Measurements from ENCODE around the gene ZBED1. TPM values are rescaled to one million over a fixed set of nuclear protein-coding genes. Genes with fewer than 3 reads are reported as not detected.

ZBED1 gene
- total and polyA plus RNA-seq, 2 experiments from 2014 or later = 16.1 to 43.8 TPM

DNA sequence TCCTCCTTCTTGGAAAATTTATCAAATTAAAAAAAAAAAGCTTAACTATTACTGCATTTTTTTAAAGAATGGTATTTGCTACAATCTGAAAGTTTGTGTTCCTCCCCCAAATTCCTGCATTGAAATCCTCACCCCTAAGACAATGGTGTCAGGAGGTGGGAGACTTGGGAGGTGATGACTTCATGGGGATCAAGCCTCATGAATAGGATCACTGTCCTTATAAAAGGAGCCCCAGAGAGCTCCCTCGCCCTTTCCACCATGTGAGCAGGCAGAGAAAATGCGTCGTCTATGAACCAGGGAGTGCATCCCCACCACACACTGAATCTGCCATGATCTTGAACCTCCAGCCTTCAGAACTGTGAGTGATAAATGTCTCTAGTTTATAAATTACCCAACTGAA lies 38.0 kb downstream of the ZBED1 start:
- H3K27me3 ChIP-seq (ENCODE audit: insufficient read depth) = no peaks in the 10 kb centered on the region
- H3K36me3 ChIP-seq (ENCODE audit: insufficient read depth) = peaks cover 6% of the 10 kb centered on the region; the same call in 1 of the 2 replicates
- Mint-ChIP-seq H3K27me3 (ENCODE audit: insufficient read depth, low read depth, poor library complexity) (peaks cover 17% of the 10 kb centered on the region), H3K9me3 (peaks cover 58% of the 10 kb centered on the region), H3K36me3 (ENCODE audit: low read depth) (peaks cover 73% of the 10 kb centered on the region), H3K4me1 (peaks cover 20% of the 10 kb centered on the region), H3K27ac (peak overlapping the region; percentile 87; the same call in 1 of the 2 replicates), H3K4me3 (peak overlapping the region; percentile 15; the same call in 2 of the 3 replicates)
- H3K4me1 ChIP-seq (ENCODE audit: insufficient read depth) = peaks cover 3% of the 10 kb centered on the region; the same call in 1 of the 2 replicates
- H2AFZ ChIP-seq = no peak overlapping the region
- H3F3A ChIP-seq (replicated peaks; ENCODE audit: low read depth) = 0 out of 2 replicates have a peak, but pooled peaks cover 11% of the 10 kb centered on the region
- peak; percentile 74 for DNase-seq (ENCODE audit: low spot score)
- TF ChIP-seq EZH2 (IDR thresholded peaks at IDR 0.05; ENCODE audit: low read depth, unreplicated experiment) (no peak), JUNB (IDR thresholded peaks at IDR 0.05; ENCODE audit: unreplicated experiment) (peak; percentile 14)
- H3K9me2 ChIP-seq (ENCODE audit: insufficient read depth) = no peaks in the 10 kb centered on the region
- peak; percentile 85 for ATAC-seq
- no peak overlapping the region for H3K4me2 ChIP-seq
- H3K79me2 ChIP-seq (replicated peaks; ENCODE audit: insufficient read depth) = peaks cover 88% of the 10 kb centered on the region
- H4K20me1 ChIP-seq (replicated peaks; ENCODE audit: insufficient read depth) = no peaks in the 10 kb centered on the region
- H3K4me3 ChIP-seq = no peak overlapping the region
- no peak overlapping the region; the same call in 1 of the 2 replicates for H3K27ac ChIP-seq (ENCODE audit: low read depth)

DNA sequence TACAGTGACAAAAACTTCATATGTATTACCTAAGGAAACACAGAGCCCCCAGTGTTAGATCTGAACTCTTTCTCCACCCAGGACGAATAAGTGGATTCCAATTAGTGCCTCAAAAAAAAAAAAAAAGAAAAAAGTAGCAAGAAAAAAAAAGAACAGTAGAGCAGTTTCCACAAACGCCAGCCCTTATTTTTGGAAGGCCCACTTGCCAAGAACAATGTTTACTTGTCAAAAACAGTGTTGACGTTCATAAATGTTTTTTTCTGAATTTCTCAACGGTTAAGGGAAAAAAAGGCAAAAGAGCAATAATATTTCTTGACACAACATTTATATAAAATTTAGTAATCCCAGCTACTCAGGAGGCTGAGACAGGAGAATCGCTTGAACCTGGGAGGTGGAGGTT lies 38.7 kb downstream of the ZBED1 start:
- H3K4me1 ChIP-seq (ENCODE audit: insufficient read depth) = peaks cover 3% of the 10 kb centered on the region; the same call in 1 of the 2 replicates
- 0 out of 2 replicates have a peak overlapping the region, but pooled peaks have one; percentile 10 for H3K4me2 ChIP-seq
- Mint-ChIP-seq H3K9me3 (peaks cover 58% of the 10 kb centered on the region), H3K4me3 (no peak overlapping the region; the same call in 2 of the 3 replicates), H3K36me3 (ENCODE audit: low read depth) (peaks cover 74% of the 10 kb centered on the region), H3K27ac (peak overlapping the region; percentile 87), H3K4me1 (peaks cover 20% of the 10 kb centered on the region), H3K27me3 (ENCODE audit: insufficient read depth, low read depth, poor library complexity) (peaks cover 19% of the 10 kb centered on the region)
- 0 out of 2 replicates have a peak, but pooled peaks cover 11% of the 10 kb centered on the region for H3F3A ChIP-seq (replicated peaks; ENCODE audit: low read depth)
- H3K9me2 ChIP-seq (ENCODE audit: insufficient read depth) = no peaks in the 10 kb centered on the region
- DNase-seq (ENCODE audit: low spot score) = no peak
- H3K27ac ChIP-seq (ENCODE audit: low read depth) = peak overlapping the region; percentile 82
- H2AFZ ChIP-seq = no peak overlapping the region
- peaks cover 86% of the 10 kb centered on the region for H3K79me2 ChIP-seq (replicated peaks; ENCODE audit: insufficient read depth)
- no peaks in the 10 kb centered on the region for H3K27me3 ChIP-seq (ENCODE audit: insufficient read depth)
- peaks cover 6% of the 10 kb centered on the region; the same call in 1 of the 2 replicates for H3K36me3 ChIP-seq (ENCODE audit: insufficient read depth)
- ATAC-seq = no peak
- H3K4me3 ChIP-seq = no peak overlapping the region
- H4K20me1 ChIP-seq (replicated peaks; ENCODE audit: insufficient read depth) = no peaks in the 10 kb centered on the region
- TF ChIP-seq, protein P1, sequence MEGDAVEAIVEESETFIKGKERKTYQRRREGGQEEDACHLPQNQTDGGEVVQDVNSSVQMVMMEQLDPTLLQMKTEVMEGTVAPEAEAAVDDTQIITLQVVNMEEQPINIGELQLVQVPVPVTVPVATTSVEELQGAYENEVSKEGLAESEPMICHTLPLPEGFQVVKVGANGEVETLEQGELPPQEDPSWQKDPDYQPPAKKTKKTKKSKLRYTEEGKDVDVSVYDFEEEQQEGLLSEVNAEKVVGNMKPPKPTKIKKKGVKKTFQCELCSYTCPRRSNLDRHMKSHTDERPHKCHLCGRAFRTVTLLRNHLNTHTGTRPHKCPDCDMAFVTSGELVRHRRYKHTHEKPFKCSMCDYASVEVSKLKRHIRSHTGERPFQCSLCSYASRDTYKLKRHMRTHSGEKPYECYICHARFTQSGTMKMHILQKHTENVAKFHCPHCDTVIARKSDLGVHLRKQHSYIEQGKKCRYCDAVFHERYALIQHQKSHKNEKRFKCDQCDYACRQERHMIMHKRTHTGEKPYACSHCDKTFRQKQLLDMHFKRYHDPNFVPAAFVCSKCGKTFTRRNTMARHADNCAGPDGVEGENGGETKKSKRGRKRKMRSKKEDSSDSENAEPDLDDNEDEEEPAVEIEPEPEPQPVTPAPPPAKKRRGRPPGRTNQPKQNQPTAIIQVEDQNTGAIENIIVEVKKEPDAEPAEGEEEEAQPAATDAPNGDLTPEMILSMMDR (conservative IDR thresholded peaks at IDR 0.05; ENCODE audit: low read depth in 2 of 2) = no peak
- TF ChIP-seq ZNF331 (CRISPR knock-in tag; IDR thresholded peaks at IDR 0.05; ENCODE audit: low read depth) (no peak), ZNF114 (CRISPR knock-in tag; IDR thresholded peaks at IDR 0.05) (no peak), POLR2AphosphoS5 (IDR thresholded peaks at IDR 0.05; ENCODE audit: low read depth) (no peak), EZH2 (IDR thresholded peaks at IDR 0.05; ENCODE audit: low read depth, unreplicated experiment) (no peak), STAT1 (IDR thresholded peaks at IDR 0.05; ENCODE audit: unreplicated experiment) (no peak), CREB1 (CRISPR knock-in tag; IDR thresholded peaks at IDR 0.05; ENCODE audit: low read depth) (no peak)
- TF ChIP-seq, protein P2, sequence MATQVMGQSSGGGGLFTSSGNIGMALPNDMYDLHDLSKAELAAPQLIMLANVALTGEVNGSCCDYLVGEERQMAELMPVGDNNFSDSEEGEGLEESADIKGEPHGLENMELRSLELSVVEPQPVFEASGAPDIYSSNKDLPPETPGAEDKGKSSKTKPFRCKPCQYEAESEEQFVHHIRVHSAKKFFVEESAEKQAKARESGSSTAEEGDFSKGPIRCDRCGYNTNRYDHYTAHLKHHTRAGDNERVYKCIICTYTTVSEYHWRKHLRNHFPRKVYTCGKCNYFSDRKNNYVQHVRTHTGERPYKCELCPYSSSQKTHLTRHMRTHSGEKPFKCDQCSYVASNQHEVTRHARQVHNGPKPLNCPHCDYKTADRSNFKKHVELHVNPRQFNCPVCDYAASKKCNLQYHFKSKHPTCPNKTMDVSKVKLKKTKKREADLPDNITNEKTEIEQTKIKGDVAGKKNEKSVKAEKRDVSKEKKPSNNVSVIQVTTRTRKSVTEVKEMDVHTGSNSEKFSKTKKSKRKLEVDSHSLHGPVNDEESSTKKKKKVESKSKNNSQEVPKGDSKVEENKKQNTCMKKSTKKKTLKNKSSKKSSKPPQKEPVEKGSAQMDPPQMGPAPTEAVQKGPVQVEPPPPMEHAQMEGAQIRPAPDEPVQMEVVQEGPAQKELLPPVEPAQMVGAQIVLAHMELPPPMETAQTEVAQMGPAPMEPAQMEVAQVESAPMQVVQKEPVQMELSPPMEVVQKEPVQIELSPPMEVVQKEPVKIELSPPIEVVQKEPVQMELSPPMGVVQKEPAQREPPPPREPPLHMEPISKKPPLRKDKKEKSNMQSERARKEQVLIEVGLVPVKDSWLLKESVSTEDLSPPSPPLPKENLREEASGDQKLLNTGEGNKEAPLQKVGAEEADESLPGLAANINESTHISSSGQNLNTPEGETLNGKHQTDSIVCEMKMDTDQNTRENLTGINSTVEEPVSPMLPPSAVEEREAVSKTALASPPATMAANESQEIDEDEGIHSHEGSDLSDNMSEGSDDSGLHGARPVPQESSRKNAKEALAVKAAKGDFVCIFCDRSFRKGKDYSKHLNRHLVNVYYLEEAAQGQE (IDR thresholded peaks at IDR 0.05; ENCODE audit: unreplicated experiment) = no peak
- TF ChIP-seq, protein P3, sequence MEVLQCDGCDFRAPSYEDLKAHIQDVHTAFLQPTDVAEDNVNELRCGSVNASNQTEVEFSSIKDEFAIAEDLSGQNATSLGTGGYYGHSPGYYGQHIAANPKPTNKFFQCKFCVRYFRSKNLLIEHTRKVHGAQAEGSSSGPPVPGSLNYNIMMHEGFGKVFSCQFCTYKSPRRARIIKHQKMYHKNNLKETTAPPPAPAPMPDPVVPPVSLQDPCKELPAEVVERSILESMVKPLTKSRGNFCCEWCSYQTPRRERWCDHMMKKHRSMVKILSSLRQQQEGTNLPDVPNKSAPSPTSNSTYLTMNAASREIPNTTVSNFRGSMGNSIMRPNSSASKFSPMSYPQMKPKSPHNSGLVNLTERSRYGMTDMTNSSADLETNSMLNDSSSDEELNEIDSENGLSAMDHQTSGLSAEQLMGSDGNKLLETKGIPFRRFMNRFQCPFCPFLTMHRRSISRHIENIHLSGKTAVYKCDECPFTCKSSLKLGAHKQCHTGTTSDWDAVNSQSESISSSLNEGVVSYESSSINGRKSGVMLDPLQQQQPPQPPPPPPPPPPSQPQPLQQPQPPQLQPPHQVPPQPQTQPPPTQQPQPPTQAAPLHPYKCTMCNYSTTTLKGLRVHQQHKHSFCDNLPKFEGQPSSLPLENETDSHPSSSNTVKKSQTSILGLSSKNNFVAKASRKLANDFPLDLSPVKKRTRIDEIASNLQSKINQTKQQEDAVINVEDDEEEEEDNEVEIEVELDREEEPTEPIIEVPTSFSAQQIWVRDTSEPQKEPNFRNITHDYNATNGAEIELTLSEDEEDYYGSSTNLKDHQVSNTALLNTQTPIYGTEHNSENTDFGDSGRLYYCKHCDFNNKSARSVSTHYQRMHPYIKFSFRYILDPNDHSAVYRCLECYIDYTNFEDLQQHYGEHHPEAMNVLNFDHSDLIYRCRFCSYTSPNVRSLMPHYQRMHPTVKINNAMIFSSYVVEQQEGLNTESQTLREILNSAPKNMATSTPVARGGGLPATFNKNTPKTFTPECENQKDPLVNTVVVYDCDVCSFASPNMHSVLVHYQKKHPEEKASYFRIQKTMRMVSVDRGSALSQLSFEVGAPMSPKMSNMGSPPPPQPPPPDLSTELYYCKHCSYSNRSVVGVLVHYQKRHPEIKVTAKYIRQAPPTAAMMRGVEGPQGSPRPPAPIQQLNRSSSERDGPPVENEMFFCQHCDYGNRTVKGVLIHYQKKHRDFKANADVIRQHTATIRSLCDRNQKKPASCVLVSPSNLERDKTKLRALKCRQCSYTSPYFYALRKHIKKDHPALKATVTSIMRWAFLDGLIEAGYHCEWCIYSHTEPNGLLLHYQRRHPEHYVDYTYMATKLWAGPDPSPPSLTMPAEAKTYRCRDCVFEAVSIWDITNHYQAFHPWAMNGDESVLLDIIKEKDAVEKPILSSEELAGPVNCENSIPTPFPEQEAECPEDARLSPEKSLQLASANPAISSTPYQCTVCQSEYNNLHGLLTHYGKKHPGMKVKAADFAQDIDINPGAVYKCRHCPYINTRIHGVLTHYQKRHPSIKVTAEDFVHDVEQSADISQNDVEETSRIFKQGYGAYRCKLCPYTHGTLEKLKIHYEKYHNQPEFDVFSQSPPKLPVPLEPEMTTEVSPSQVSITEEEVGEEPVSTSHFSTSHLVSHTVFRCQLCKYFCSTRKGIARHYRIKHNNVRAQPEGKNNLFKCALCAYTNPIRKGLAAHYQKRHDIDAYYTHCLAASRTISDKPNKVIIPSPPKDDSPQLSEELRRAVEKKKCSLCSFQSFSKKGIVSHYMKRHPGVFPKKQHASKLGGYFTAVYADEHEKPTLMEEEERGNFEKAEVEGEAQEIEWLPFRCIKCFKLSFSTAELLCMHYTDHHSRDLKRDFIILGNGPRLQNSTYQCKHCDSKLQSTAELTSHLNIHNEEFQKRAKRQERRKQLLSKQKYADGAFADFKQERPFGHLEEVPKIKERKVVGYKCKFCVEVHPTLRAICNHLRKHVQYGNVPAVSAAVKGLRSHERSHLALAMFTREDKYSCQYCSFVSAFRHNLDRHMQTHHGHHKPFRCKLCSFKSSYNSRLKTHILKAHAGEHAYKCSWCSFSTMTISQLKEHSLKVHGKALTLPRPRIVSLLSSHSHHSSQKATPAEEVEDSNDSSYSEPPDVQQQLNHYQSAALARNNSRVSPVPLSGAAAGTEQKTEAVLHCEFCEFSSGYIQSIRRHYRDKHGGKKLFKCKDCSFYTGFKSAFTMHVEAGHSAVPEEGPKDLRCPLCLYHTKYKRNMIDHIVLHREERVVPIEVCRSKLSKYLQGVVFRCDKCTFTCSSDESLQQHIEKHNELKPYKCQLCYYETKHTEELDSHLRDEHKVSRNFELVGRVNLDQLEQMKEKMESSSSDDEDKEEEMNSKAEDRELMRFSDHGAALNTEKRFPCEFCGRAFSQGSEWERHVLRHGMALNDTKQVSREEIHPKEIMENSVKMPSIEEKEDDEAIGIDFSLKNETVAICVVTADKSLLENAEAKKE (CRISPR knock-in tag; IDR thresholded peaks at IDR 0.05) = no peak

Measured in GM23338 (cell line).